HFF-Myc (cell line): ENCODE measurements around the gene ROCK1.

Source experiments
- DNase-seq: peaks from one replicate; pipeline ENCODE4 v3.0.0-alpha.2; 2011; ENCODE audit warnings: low read depth; ENCODE audit errors: extremely low read depth
- H3K4me3 ChIP-seq: replicated peaks from 2 replicates; pipeline ENCODE4 v1.5.1; 2011; ENCODE audit warnings: low read depth, mild to moderate bottlenecking, control low read depth, low read length
- CTCF ChIP-seq: IDR thresholded peaks from 2 replicates; pipeline ENCODE4 v1.5.1; 2012; ENCODE audit warnings: mild to moderate bottlenecking, low read depth, low read length, control low read depth; ENCODE audit errors: missing control alignments

ROCK1 gene

GRCh38 chr18:21073180-21073579, 38.4 kb downstream of the ROCK1 start:
- no peak overlapping the region for H3K4me3 ChIP-seq
- TF ChIP-seq CTCF: no peak
- DNase-seq: no peak

GRCh38 chr18:21071071-21071470, 40.5 kb downstream of the ROCK1 start:
- no peak overlapping the region for H3K4me3 ChIP-seq
- no peak for DNase-seq
- TF ChIP-seq CTCF: no peak

- DNase-seq: no peak
- no peak for TF ChIP-seq CTCF
- H3K4me3 ChIP-seq: no peak overlapping the region
Measured at GRCh38 chr18:21069468-21069867, 42.1 kb downstream of the ROCK1 start.

GRCh38 chr18:21064347-21064746, 47.3 kb downstream of the ROCK1 start:
- no peak overlapping the region for H3K4me3 ChIP-seq
- no peak for DNase-seq
- no peak for TF ChIP-seq CTCF

- no peak for TF ChIP-seq CTCF
- DNase-seq: no peak
- no peak overlapping the region for H3K4me3 ChIP-seq
Measured at GRCh38 chr18:21063011-21063410, 48.6 kb downstream of the ROCK1 start.

GRCh38 chr18:21057112-21057511, 54.5 kb downstream of the ROCK1 start:
- no peak for TF ChIP-seq CTCF
- DNase-seq: no peak
- no peak overlapping the region for H3K4me3 ChIP-seq

- H3K4me3 ChIP-seq: no peak overlapping the region
- DNase-seq: no peak
- TF ChIP-seq CTCF: no peak
Measured at GRCh38 chr18:21056545-21056944, 55.1 kb downstream of the ROCK1 start.
